ENCODE results near the gene CNN3. TPM values are rescaled to one million over a fixed set of nuclear protein-coding genes. Genes with fewer than 3 reads are reported as not detected.
A peak's percentile ranks its signal among the peaks of the same experiment; 100 is the strongest.

The CNN3 gene
- total and polyA plus RNA-seq, 8 donors: 70.0 to 353 (median 133) TPM

- no peaks in the 10 kb centered on the region for H3K27me3 ChIP-seq
- H3K36me3 ChIP-seq: no peaks in the 10 kb centered on the region
- intact Hi-C loops (cut with DNase I; ENCODE audit: low total_unique reads): loop anchor here (10.0 kb wide), 1 partner anchor 52 kb away; no protein-coding TSS in a partner anchor
- peaks cover 26 to 93% (median 60%) of the 10 kb centered on the region in 4 donors for H3K4me1 ChIP-seq
- no peak for TF ChIP-seq POLR2AphosphoS5 (IDR thresholded peaks at IDR 0.05)
- no peak for TF ChIP-seq EP300 (IDR thresholded peaks at IDR 0.05)
- no peak for TF ChIP-seq POLR2A (IDR thresholded peaks at IDR 0.05)
- TF ChIP-seq, protein P1, sequence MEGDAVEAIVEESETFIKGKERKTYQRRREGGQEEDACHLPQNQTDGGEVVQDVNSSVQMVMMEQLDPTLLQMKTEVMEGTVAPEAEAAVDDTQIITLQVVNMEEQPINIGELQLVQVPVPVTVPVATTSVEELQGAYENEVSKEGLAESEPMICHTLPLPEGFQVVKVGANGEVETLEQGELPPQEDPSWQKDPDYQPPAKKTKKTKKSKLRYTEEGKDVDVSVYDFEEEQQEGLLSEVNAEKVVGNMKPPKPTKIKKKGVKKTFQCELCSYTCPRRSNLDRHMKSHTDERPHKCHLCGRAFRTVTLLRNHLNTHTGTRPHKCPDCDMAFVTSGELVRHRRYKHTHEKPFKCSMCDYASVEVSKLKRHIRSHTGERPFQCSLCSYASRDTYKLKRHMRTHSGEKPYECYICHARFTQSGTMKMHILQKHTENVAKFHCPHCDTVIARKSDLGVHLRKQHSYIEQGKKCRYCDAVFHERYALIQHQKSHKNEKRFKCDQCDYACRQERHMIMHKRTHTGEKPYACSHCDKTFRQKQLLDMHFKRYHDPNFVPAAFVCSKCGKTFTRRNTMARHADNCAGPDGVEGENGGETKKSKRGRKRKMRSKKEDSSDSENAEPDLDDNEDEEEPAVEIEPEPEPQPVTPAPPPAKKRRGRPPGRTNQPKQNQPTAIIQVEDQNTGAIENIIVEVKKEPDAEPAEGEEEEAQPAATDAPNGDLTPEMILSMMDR (IDR thresholded peaks at IDR 0.05): no peak
- no peak overlapping the region for H3K4me3 ChIP-seq
- DNase-seq: no peak
- H3K27ac ChIP-seq: no peak overlapping the region
- 74 to 86% (median 83%) methylated on average over 6 of the region's 6 CpGs for WGBS, 5 donors
- no peaks in the 10 kb centered on the region for H3K9me3 ChIP-seq
These were observed 9.7 kb downstream of the CNN3 start for GRCh38 chr1:94917251-94917650.

DNA sequence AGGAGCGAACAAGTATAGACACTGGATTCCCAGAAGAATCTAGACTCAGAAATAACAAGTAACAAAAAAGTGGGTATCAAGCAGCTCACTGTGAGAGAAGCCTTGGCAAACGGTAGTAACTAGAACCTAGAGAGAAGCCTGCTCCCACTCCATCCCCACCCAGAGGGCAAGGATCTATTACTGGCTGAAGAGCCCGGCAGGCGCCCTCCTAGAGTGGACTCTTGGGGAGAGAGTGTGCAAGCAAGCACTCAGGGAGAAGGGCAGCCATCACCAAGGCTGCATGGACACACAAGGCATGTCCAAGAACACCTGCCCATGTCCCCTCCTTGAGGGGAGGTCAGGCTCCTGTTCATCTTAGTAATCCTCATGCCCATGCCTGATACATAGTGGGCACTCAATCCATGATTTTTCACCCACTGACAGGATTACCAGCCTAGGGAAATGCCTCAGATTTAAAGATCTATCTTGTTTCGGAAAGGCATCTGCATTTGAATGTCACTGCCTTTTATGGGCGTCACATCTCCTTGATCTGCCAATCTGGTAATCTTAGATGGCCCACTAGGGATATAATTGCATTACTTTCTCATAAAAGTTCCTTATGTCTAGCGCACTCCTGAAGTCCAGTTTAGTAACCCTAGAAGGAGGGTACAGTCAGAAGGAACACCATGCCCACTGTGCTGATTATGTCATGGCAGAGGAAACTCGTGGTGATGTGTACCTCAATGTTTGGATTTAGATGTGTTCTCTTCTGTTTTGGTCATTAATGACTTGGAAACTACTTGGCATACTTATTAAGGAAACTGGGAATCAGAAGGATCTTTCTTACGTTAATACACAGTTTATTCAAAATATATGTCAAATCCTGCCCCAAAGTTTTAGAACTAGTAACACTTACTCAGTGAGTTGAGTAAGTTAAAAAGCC, 14.4 kb downstream of the CNN3 start:
- H3K9me3 ChIP-seq: no peaks in the 10 kb centered on the region
- no peak for DNase-seq
- intact Hi-C loops (cut with DNase I; ENCODE audit: low total_unique reads): loop anchor here (10.0 kb wide), 1 partner anchor 48 kb away; no protein-coding TSS in a partner anchor
- H3K36me3 ChIP-seq: peaks cover 0 to 14% (median 0%) of the 10 kb centered on the region in 4 donors
- H3K27ac ChIP-seq: peak overlapping the region in 3 of 5 donors; percentile 15 to 54 (median 38)
- H3K4me1 ChIP-seq: peaks cover 17 to 90% (median 55%) of the 10 kb centered on the region in 4 donors
- H3K27me3 ChIP-seq: no peaks in the 10 kb centered on the region
- H3K4me3 ChIP-seq: no peak overlapping the region
- no peak for TF ChIP-seq EP300 (IDR thresholded peaks at IDR 0.05)
- TF ChIP-seq POLR2AphosphoS5 (IDR thresholded peaks at IDR 0.05): peak in 1 of 3 donors; percentile 22
- TF ChIP-seq POLR2A (IDR thresholded peaks at IDR 0.05): no peak
- 54 to 65% (median 62%) methylated on average over 9 of the region's 9 CpGs for WGBS, 5 donors

DNA sequence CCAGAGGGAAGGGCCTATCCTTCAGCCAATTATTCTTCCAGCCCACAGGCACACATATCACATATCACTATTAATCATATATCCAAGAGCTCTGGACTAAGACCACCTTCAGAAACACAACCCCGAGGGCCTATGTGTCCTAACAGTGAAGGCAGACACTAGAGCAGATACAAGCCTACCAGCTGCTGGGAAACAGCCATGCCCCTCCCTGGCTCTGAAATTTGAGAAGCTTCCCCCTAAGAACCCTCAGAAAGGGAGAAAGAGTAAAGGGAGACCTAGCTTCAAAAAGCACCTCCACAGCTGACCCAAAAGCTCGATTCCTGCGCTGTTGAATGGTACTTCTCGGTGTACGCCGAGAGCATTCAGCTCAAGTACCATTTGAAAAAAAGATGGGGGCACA, 17.4 kb downstream of the CNN3 start:
- H3K27ac ChIP-seq: no peak overlapping the region
- H3K4me1 ChIP-seq: peaks cover 14 to 92% (median 56%) of the 10 kb centered on the region in 4 donors
- no peak for DNase-seq
- TF ChIP-seq EP300 (IDR thresholded peaks at IDR 0.05) (no peak), POLR2A (IDR thresholded peaks at IDR 0.05) (no peak), POLR2AphosphoS5 (IDR thresholded peaks at IDR 0.05) (no peak)
- TF ChIP-seq, protein P1 (IDR thresholded peaks at IDR 0.05): no peak
- H3K36me3 ChIP-seq: peaks cover 0 to 16% (median 0%) of the 10 kb centered on the region in 4 donors
- intact Hi-C loops (cut with DNase I; ENCODE audit: low total_unique reads): no loop called here
- no peaks in the 10 kb centered on the region for H3K27me3 ChIP-seq
- H3K4me3 ChIP-seq: no peak overlapping the region
- H3K9me3 ChIP-seq: no peaks in the 10 kb centered on the region
- 87 to 92% (median 90%) methylated on average over 6 of the region's 6 CpGs for WGBS, 5 donors

- TF ChIP-seq, protein P1 (IDR thresholded peaks at IDR 0.05): no peak
- no peak for TF ChIP-seq POLR2A (IDR thresholded peaks at IDR 0.05)
- no peak for TF ChIP-seq EP300 (IDR thresholded peaks at IDR 0.05)
- no peak for TF ChIP-seq POLR2AphosphoS5 (IDR thresholded peaks at IDR 0.05)
- WGBS, 5 donors: 67 to 100% (median 96%) methylated on average over 2 of the region's 2 CpGs
- H3K4me3 ChIP-seq: no peak overlapping the region
- peaks cover 0 to 16% (median 0%) of the 10 kb centered on the region in 4 donors for H3K36me3 ChIP-seq
- H3K4me1 ChIP-seq: peaks cover 15 to 92% (median 56%) of the 10 kb centered on the region in 4 donors
- intact Hi-C loops (cut with DNase I; ENCODE audit: low total_unique reads): no loop called here
- H3K27ac ChIP-seq: no peak overlapping the region
- H3K27me3 ChIP-seq: no peaks in the 10 kb centered on the region
- DNase-seq: no peak
- no peaks in the 10 kb centered on the region for H3K9me3 ChIP-seq
These were observed 17.9 kb downstream of the CNN3 start for GRCh38 chr1:94908965-94909364.
